ENCODE measurements around the gene STX17. TPM values are rescaled to one million over a fixed set of nuclear protein-coding genes. Genes with fewer than 3 reads are reported as not detected.
"Not testable (repeated sequence)": the region's sequence is repeated elsewhere in the genome, so short reads cannot be mapped to it uniquely, and the experiment has no call there.

Gene STX17
- total RNA-seq, 8 experiments from 2014 or later = 10.0 to 37.2 (median 17.6) TPM

- no peaks in the 10 kb centered on the region for H3K4me1 ChIP-seq (replicated peaks in 1 of 2)
- H3K27ac ChIP-seq = no peak overlapping the region
- in situ Hi-C loops (cut with MboI; ENCODE audit: low pct_unique_long_range_greater_than_20kb in 2 of 9, low sequenced_read_pairs in 9 of 9, unreplicated experiment in 9 of 9) = no loop called here
- no peak overlapping the region for H3K4me3 ChIP-seq
- ATAC-seq (replicated peaks in 6 of 8) = peak in 5 of 8 experiments; percentile 23 to 60 (median 28)
- WGBS, 10 experiments = 83 to 100% (median 100%) methylated on average over 1 of the region's 1 CpG; no CpG with 5 or more reads in 4 of the 10 experiments
Observed at GRCh38 chr9:99962680-99963261, 56.3 kb downstream of the STX17 start.

- 50 to 100% (median 85%) methylated on average over 1 of the region's 1 CpG; no CpG with 5 or more reads in 2 of the 10 experiments for WGBS, 10 experiments
- in situ Hi-C loops (cut with MboI; ENCODE audit: low pct_unique_long_range_greater_than_20kb in 2 of 9, low sequenced_read_pairs in 9 of 9, unreplicated experiment in 9 of 9) = no loop called here
Observed at GRCh38 chr9:99964336-99964735, 57.9 kb downstream of the STX17 start.

GRCh38 chr9:99966001-99966400 is 59.5 kb downstream of the STX17 start:
- 83 to 100% (median 94%) methylated on average over 1 to 2 of the region's 2 CpGs; no CpG with 5 or more reads in 1 of the 10 experiments for WGBS, 10 experiments
- Histone ChIP-seq H3K27ac (no peak overlapping the region), H3K4me1 (replicated peaks in 1 of 2) (no peaks in the 10 kb centered on the region), H3K4me3 (no peak overlapping the region)
- in situ Hi-C loops (cut with MboI; ENCODE audit: low pct_unique_long_range_greater_than_20kb in 2 of 9, low sequenced_read_pairs in 9 of 9, unreplicated experiment in 9 of 9) = no loop called here
- no peak for ATAC-seq (replicated peaks in 6 of 8)

More at GRCh38 chr9:99964336-99964735, 57.9 kb downstream of the STX17 start:
- no peak overlapping the region for H3K27ac ChIP-seq
- ATAC-seq (replicated peaks in 6 of 8) = no peak
- H3K4me3 ChIP-seq = no peak overlapping the region
- no peaks in the 10 kb centered on the region for H3K4me1 ChIP-seq (replicated peaks in 1 of 2)

DNA sequence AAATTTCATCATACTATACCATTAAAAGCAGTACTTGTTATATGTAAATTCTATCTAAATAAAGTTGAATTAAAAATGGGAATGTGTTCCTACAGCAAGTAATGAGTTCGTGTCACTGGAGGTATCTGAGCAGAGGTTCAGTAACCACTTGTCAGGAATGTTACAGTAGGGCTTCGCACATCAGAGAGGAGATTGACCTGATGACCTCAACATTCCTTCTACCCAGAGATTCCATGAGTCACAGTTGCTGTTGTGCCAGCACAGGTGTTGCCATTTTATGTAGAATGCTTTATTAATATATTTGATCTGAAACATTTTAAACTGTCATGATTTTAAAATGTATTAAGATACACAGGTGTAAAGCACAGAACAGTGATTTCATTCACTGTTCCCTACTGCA is 60.3 kb downstream of the STX17 start:
- Histone ChIP-seq H3K27ac (no peak overlapping the region), H3K4me1 (replicated peaks in 1 of 2) (no peaks in the 10 kb centered on the region), H3K4me3 (no peak overlapping the region)
- peak in 1 of 8 experiments; percentile 64 for ATAC-seq (replicated peaks in 6 of 8)
- 20 to 75% (median 47%) methylated on average over 1 to 2 of the region's 2 CpGs; no CpG with 5 or more reads in 2 of the 10 experiments for WGBS, 10 experiments
- in situ Hi-C loops (cut with MboI; ENCODE audit: low pct_unique_long_range_greater_than_20kb in 2 of 9, low sequenced_read_pairs in 9 of 9, unreplicated experiment in 9 of 9) = no loop called here

DNA sequence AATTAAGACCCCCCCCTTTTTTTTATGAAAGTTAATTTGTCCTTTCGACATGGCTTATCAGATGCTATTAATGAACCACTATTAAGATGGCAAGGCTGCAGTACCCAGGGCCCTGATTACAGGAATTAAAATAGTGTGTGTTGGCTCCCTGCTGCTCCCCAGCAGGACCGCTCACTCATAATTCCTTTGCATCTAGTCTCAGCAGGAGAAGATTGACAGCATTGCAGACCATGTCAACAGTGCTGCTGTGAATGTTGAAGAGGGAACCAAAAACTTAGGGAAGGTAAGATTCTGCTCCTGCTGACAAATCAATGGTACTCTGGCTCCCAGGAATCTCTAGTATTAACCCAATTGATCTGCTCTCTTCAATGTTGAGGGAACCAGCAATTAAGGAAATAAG is 61.0 kb downstream of the STX17 start:
- WGBS, 10 experiments = 60 to 100% (median 86%) methylated on average over 1 to 2 of the region's 2 CpGs; no CpG with 5 or more reads in 3 of the 10 experiments
- in situ Hi-C loops (cut with MboI; ENCODE audit: low pct_unique_long_range_greater_than_20kb in 2 of 9, low sequenced_read_pairs in 9 of 9, unreplicated experiment in 9 of 9) = no loop called here
- H3K27ac ChIP-seq = no peak overlapping the region
- H3K4me3 ChIP-seq = no peak overlapping the region
- ATAC-seq (replicated peaks in 6 of 8) = no peak
- H3K4me1 ChIP-seq (replicated peaks in 1 of 2) = no peaks in the 10 kb centered on the region

- no peak for ATAC-seq (replicated peaks in 6 of 8)
- no peaks in the 10 kb centered on the region for H3K4me1 ChIP-seq (replicated peaks in 1 of 2)
- no peak overlapping the region for H3K27ac ChIP-seq
- H3K4me3 ChIP-seq = no peak overlapping the region
- WGBS, 10 experiments = 86 to 100% (median 100%) methylated on average over 1 to 2 of the region's 2 CpGs; no CpG with 5 or more reads in 3 of the 10 experiments
- in situ Hi-C loops (cut with MboI; ENCODE audit: low pct_unique_long_range_greater_than_20kb in 2 of 9, low sequenced_read_pairs in 9 of 9, unreplicated experiment in 9 of 9) = no loop called here
Observed at GRCh38 chr9:99970481-99970880, 64.0 kb downstream of the STX17 start.

- no peak overlapping the region for H3K4me3 ChIP-seq
- H3K4me1 ChIP-seq (replicated peaks in 1 of 2) = no peaks in the 10 kb centered on the region
- H3K27ac ChIP-seq = no peak overlapping the region
- no peak for ATAC-seq (replicated peaks in 6 of 8)
- in situ Hi-C loops (cut with MboI; ENCODE audit: low pct_unique_long_range_greater_than_20kb in 2 of 9, low sequenced_read_pairs in 9 of 9, unreplicated experiment in 9 of 9) = no loop called here
Observed at GRCh38 chr9:99971410-99971809, 65.0 kb downstream of the STX17 start.

DNA sequence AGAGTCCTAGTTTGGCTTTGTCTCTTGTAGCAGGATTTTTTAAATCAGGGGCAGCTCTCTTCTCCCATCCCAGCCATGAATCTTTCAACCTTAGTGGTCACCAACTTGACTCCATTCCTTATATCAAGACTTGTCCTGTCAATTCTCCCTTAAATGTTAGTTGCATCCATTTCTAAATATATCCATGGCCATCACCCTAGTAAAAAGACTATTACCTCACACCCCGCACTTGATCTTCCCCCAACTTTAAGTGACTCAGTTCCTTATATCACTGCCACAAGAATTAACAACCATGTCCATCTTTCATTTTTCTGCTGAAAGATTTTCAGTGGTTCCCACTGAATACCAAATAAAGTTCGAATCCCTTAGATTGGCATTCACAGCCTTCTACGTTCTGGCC is 67.0 kb downstream of the STX17 start:
- Histone ChIP-seq H3K27ac (no peak overlapping the region), H3K4me1 (replicated peaks in 1 of 2) (peaks cover 0 to 8% of the 10 kb centered on the region in 2 donors), H3K4me3 (no peak overlapping the region)
- WGBS, 10 experiments = 90 to 100% (median 98%) methylated on average over 2 to 3 of the region's 3 CpGs; no CpG with 5 or more reads in 2 of the 10 experiments
- no peak for ATAC-seq (replicated peaks in 6 of 8)
- in situ Hi-C loops (cut with MboI; ENCODE audit: low pct_unique_long_range_greater_than_20kb in 2 of 9, low sequenced_read_pairs in 9 of 9, unreplicated experiment in 9 of 9) = no loop called here

GRCh38 chr9:99977033-99977792 is 70.8 kb downstream of the STX17 start:
- Histone ChIP-seq H3K4me3 (no peak overlapping the region), H3K27ac (no peak overlapping the region), H3K4me1 (replicated peaks in 1 of 2) (peaks cover 0 to 8% of the 10 kb centered on the region in 2 donors)
- in situ Hi-C loops (cut with MboI; ENCODE audit: low pct_unique_long_range_greater_than_20kb in 2 of 9, low sequenced_read_pairs in 9 of 9, unreplicated experiment in 9 of 9) = no loop called here
- peak in 1 of 8 experiments; percentile 81 for ATAC-seq (replicated peaks in 6 of 8)
- WGBS, 10 experiments = 80 to 100% (median 92%) methylated on average over 1 to 2 of the region's 3 CpGs; no CpG with 5 or more reads in 1 of the 10 experiments

DNA sequence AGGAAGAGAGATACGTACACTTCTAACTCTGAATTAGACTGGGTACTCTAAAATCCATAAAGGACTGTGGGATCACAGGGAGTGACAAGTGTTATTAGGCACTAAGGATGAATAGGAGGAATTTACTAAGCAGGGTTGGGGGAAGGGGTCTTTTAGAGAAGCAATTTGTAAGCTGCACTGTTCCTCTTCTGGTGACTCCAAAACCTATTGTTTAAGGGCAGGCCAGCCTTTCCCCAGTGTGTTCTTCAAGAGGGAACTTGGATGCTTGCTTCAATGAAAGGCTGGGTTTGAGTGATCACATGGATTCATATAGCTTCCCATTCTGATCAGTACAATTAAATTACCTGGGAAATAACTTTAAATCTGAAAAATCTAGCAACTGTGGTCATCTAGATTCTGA is 71.8 kb downstream of the STX17 start:
- Histone ChIP-seq H3K27ac (no peak overlapping the region), H3K4me1 (replicated peaks in 1 of 2) (peaks cover 0 to 8% of the 10 kb centered on the region in 2 donors), H3K4me3 (no peak overlapping the region)
- no peak for ATAC-seq (replicated peaks in 6 of 8)
- in situ Hi-C loops (cut with MboI; ENCODE audit: low pct_unique_long_range_greater_than_20kb in 2 of 9, low sequenced_read_pairs in 9 of 9, unreplicated experiment in 9 of 9) = no loop called here
- 33 to 100% (median 76%) methylated on average over 1 of the region's 1 CpG; no CpG with 5 or more reads in 4 of the 10 experiments for whole genome bisulfite sequencing, 10 experiments

- Histone ChIP-seq H3K27ac (no peak overlapping the region), H3K4me1 (replicated peaks in 1 of 2) (peaks cover 0 to 8% of the 10 kb centered on the region in 2 donors), H3K4me3 (no peak overlapping the region)
- in situ Hi-C loops (cut with MboI; ENCODE audit: low pct_unique_long_range_greater_than_20kb in 2 of 9, low sequenced_read_pairs in 9 of 9, unreplicated experiment in 9 of 9) = no loop called here
- 65 to 100% (median 86%) methylated on average over 1 to 2 of the region's 2 CpGs; no CpG with 5 or more reads in 1 of the 10 experiments for WGBS, 10 experiments
- peak in 3 of 8 experiments; percentile 22 to 67 (median 62) for ATAC-seq (replicated peaks in 6 of 8)
Observed at GRCh38 chr9:99980598-99980997, 74.1 kb downstream of the STX17 start.

DNA sequence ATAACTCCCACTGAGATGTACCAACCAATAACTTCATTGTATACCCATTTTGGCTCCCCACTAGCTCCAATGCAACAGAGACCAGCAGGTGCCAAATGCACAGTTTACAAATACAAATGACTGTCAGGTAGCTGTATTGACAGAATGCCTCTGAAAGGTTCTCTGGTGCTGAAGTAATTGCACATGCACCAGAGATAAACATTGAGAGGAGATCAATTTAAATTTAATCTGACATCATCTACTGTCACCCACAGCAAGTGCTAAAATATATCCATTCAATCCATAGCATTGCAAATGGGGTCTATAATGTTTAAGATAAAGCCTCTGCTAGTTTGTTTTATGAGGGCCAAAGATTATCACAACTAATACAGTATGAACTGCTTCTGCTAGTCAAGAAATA is 80.2 kb downstream of the STX17 start:
- H3K4me1 ChIP-seq (replicated peaks in 1 of 2) = peaks cover 0 to 5% of the 10 kb centered on the region in 2 donors
- ATAC-seq (replicated peaks in 6 of 8) = peak in 2 of 8 experiments; percentile 23 to 71
- no peak overlapping the region for H3K4me3 ChIP-seq
- in situ Hi-C loops (cut with MboI; ENCODE audit: low pct_unique_long_range_greater_than_20kb in 2 of 9, low sequenced_read_pairs in 9 of 9, unreplicated experiment in 9 of 9) = no loop called here
- no peak overlapping the region for H3K27ac ChIP-seq

GRCh38 chr9:99990508-99990907 is 84.1 kb downstream of the STX17 start:
- H3K4me3 ChIP-seq; H3K27ac ChIP-seq; in situ Hi-C loops (cut with MboI; ENCODE audit: low pct_unique_long_range_greater_than_20kb in 2 of 9, low sequenced_read_pairs in 9 of 9, unreplicated experiment in 9 of 9); H3K4me1 ChIP-seq (replicated peaks in 1 of 2); ATAC-seq (replicated peaks in 6 of 8): not testable (repeated sequence)
- 60 to 80% methylated on average over 1 of the region's 2 CpGs; no CpG with 5 or more reads in 8 of the 10 experiments for WGBS, 10 experiments

All from motor neuron (in vitro differentiated cells).